ENCODE measurements around the gene DGKB. TPM values are rescaled to one million over a fixed set of nuclear protein-coding genes. Genes with fewer than 3 reads are reported as not detected.

Gene DGKB
- total and polyA plus RNA-seq, 2 of the 8 experiments (the other 6 are each of a cell fraction or from before 2014, with no cell fraction given): 1.9 to 2.6 TPM

DNA sequence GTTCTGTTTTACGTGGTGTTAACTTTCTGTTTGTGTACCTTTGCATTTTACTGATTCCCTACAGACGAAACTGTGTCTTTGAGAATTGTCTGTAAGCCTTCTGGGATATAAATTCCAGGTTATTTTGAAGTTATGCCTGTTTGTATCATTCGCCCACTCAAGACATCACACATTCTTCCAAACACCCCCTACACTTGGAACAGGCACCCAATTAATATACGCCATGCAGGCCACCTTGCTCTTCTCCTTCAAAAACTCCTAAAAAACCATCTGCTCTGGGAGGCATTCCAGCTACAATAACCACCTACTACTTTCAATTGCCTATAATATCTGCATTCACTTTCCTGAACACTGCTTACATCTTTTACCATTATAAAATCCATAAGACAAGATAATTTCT lies 453.3 kb downstream of the DGKB start:
- ChIA-PET CTCF (ENCODE audit: partially characterized antibody) (interaction anchor here (1.0 kb wide), 1 partner anchor 10 kb away, joined by 3 read pairs; no protein-coding TSS in a partner anchor), POLR2A (ENCODE audit: partially characterized antibody) (no interaction called here)
- no peak overlapping the region for H2BK15ac ChIP-seq (ENCODE audit: low read length)
- H2BK12ac ChIP-seq (ENCODE audit: low read depth, low read length): no peak overlapping the region
- no peak overlapping the region for H3K4me2 ChIP-seq (ENCODE audit: insufficient read depth in 1 of 2, low read depth in 2 of 2, low read length in 2 of 2)
- no peaks in the 10 kb centered on the region for H3K4me1 ChIP-seq (replicated peaks in 1 of 4; ENCODE audit: control insufficient read depth in 3 of 4, insufficient read depth in 4 of 4, low read length in 3 of 4)
- no peaks in the 10 kb centered on the region for H3K27me3 ChIP-seq (replicated peaks in 1 of 4; ENCODE audit: control insufficient read depth in 3 of 4, extremely low read depth in 1 of 4, insufficient read depth in 3 of 4, low read length in 3 of 4)
- no peak overlapping the region for H2BK120ac ChIP-seq (replicated peaks; ENCODE audit: low read depth, low read length)
- FAIRE-seq: no peak
- no peak overlapping the region for H4K91ac ChIP-seq (replicated peaks; ENCODE audit: insufficient read length, low read length)
- no peaks in the 10 kb centered on the region for H3K36me3 ChIP-seq (ENCODE audit: control insufficient read depth in 2 of 4, insufficient read depth in 4 of 4, low read length in 3 of 4)
- no peak overlapping the region for H3K9ac ChIP-seq (replicated peaks in 1 of 4; ENCODE audit: extremely low read depth in 1 of 4, low read depth in 3 of 4, low read length in 3 of 4)
- no peak for DNase-seq (ENCODE audit: low read depth in 1 of 2, low spot score in 2 of 2)
- no peak overlapping the region for H3K4me3 ChIP-seq (ENCODE audit: extremely low read depth in 1 of 4, insufficient read depth in 2 of 4, low read depth in 3 of 4, low read length in 4 of 4)
- no peak overlapping the region for H4K5ac ChIP-seq (ENCODE audit: insufficient read length, low read depth, low read length)
- no peaks in the 10 kb centered on the region for H3K79me1 ChIP-seq (ENCODE audit: low read depth, low read length)
- H2BK20ac ChIP-seq (ENCODE audit: low read length): no peak overlapping the region
- H3K9me3 ChIP-seq (ENCODE audit: insufficient read depth in 2 of 2, low read depth in 1 of 2, low read length in 1 of 2): no peaks in the 10 kb centered on the region
- no peak overlapping the region for H3K56ac ChIP-seq (replicated peaks; ENCODE audit: insufficient read length, low read depth, low read length)
- H3K4ac ChIP-seq (replicated peaks; ENCODE audit: insufficient read length, low read depth, low read length): no peak overlapping the region
- H4K8ac ChIP-seq (ENCODE audit: extremely low read depth, insufficient read depth, low read length): no peak overlapping the region
- no peak overlapping the region for H3K27ac ChIP-seq (ENCODE audit: low read depth, low read length)
- H3K23ac ChIP-seq (ENCODE audit: insufficient read length): no peak overlapping the region
- H4K20me1 ChIP-seq (replicated peaks in 1 of 2; ENCODE audit: control insufficient read depth in 1 of 2, insufficient read depth in 2 of 2, low read length in 2 of 2): no peaks in the 10 kb centered on the region
- H3K23me2 ChIP-seq (ENCODE audit: low read depth, low read length): no peaks in the 10 kb centered on the region
- H3K14ac ChIP-seq (ENCODE audit: insufficient read length): no peak overlapping the region
- H3K18ac ChIP-seq (ENCODE audit: extremely low read depth, low read length): no peak overlapping the region
- no peaks in the 10 kb centered on the region for H3K79me2 ChIP-seq (ENCODE audit: control insufficient read depth in 1 of 2, insufficient read depth in 2 of 2, low read length in 2 of 2)
- no peak overlapping the region for H2AK5ac ChIP-seq (ENCODE audit: low read depth, low read length)
- no peak overlapping the region for H2AFZ ChIP-seq (ENCODE audit: low read length)
- 97% methylated on average over 4 of the region's 4 CpGs; no CpG with 5 or more reads in 1 of the 2 experiments for WGBS, 2 experiments (ENCODE audit: extremely low coverage in 1 of 2, insufficient coverage in 1 of 2, insufficient read length in 1 of 2, insufficient replicate concordance in 2 of 2, low coverage in 1 of 2, low lambda C conversion rate in 2 of 2, missing lambda C conversion rate in 1 of 2)
- no peak overlapping the region for H2BK5ac ChIP-seq (ENCODE audit: low read depth, low read length)
- no peak for TF ChIP-seq JUN (IDR thresholded peaks at IDR 0.05; ENCODE audit: low read depth, low read length)
- no peak for TF ChIP-seq SP1 (IDR thresholded peaks at IDR 0.05; ENCODE audit: low read depth, low read length)

Measured in H1 (cell line).